ENCODE results near the gene NEK2.

- TF ChIP-seq POLR2A (IDR thresholded peaks at IDR 0.05) (no peak), CTCF (IDR thresholded peaks at IDR 0.05) (no peak)
These were observed 38.4 kb downstream of the NEK2 start for GRCh38 chr1:211637066-211637465.

All from uterus (tissue), 2 donors.